Fibroblast of lung (primary cell): ENCODE results near the gene MAPK8IP3.

Experiments used
- EZH2 ChIP-seq: IDR thresholded peaks from 2 replicates; pipeline ENCODE4 v1.5.1; 2012; ENCODE audit warnings: low read length, control low read depth, mild to moderate bottlenecking; ENCODE audit errors: missing control alignments
- TF ChIP-seq, protein P1 (sequence below), 2 donors: IDR thresholded peaks in 1 of 2; conservative IDR thresholded peaks in 1 of 2; 1 replicate in 1 of 2; 2 replicates in 1 of 2; pipeline ENCODE4 v1.5.1; 2011 to 2012; ENCODE audit warnings: low read length in 2 of 2, control low read depth in 1 of 2, inconsistent platforms in 1 of 2, low read depth in 1 of 2, mild to moderate bottlenecking in 1 of 2

DNA sequence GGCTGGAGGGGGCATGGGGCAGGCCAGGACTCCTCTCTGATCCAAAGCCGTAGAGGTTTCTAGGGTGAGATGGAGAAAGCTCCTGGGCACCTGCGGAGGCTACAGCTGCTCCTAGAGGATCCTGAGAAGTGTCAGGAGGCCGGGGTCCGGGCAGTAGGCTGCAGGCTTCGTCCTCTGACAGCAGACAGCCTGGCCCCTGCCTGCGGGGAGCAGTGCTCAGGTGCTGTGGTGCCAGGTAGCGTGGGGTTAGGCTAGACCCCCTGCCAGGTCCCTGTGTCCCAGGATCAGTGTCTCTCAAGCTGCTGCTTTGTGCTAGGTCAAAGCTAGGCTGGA is 68.4 kb downstream of the MAPK8IP3 start:
- TF ChIP-seq, protein P1, sequence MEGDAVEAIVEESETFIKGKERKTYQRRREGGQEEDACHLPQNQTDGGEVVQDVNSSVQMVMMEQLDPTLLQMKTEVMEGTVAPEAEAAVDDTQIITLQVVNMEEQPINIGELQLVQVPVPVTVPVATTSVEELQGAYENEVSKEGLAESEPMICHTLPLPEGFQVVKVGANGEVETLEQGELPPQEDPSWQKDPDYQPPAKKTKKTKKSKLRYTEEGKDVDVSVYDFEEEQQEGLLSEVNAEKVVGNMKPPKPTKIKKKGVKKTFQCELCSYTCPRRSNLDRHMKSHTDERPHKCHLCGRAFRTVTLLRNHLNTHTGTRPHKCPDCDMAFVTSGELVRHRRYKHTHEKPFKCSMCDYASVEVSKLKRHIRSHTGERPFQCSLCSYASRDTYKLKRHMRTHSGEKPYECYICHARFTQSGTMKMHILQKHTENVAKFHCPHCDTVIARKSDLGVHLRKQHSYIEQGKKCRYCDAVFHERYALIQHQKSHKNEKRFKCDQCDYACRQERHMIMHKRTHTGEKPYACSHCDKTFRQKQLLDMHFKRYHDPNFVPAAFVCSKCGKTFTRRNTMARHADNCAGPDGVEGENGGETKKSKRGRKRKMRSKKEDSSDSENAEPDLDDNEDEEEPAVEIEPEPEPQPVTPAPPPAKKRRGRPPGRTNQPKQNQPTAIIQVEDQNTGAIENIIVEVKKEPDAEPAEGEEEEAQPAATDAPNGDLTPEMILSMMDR (conservative IDR thresholded peaks at IDR 0.05 in 1 of 2, IDR thresholded peaks at IDR 0.05 in 1 of 2; ENCODE audit: low read depth in 1 of 2, low read length in 2 of 2) = no peak
- no peak for TF ChIP-seq EZH2
